Measurements from ENCODE around the gene PRR5L. TPM values are rescaled to one million over a fixed set of nuclear protein-coding genes. Genes with fewer than 3 reads are reported as not detected.

Gene PRR5L
- total and polyA plus RNA-seq, 7 donors, result 3.3 to 105 (median 11.9) TPM

- no peak for TF ChIP-seq POLR2A (IDR thresholded peaks at IDR 0.05)
- TF ChIP-seq POLR2AphosphoS5 (IDR thresholded peaks at IDR 0.05), result no peak
- no peak for TF ChIP-seq EP300 (IDR thresholded peaks at IDR 0.05)
- TF ChIP-seq, protein P1, sequence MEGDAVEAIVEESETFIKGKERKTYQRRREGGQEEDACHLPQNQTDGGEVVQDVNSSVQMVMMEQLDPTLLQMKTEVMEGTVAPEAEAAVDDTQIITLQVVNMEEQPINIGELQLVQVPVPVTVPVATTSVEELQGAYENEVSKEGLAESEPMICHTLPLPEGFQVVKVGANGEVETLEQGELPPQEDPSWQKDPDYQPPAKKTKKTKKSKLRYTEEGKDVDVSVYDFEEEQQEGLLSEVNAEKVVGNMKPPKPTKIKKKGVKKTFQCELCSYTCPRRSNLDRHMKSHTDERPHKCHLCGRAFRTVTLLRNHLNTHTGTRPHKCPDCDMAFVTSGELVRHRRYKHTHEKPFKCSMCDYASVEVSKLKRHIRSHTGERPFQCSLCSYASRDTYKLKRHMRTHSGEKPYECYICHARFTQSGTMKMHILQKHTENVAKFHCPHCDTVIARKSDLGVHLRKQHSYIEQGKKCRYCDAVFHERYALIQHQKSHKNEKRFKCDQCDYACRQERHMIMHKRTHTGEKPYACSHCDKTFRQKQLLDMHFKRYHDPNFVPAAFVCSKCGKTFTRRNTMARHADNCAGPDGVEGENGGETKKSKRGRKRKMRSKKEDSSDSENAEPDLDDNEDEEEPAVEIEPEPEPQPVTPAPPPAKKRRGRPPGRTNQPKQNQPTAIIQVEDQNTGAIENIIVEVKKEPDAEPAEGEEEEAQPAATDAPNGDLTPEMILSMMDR (IDR thresholded peaks at IDR 0.05), result no peak
- Histone ChIP-seq H3K27me3 (no peaks in the 10 kb centered on the region), H3K4me1 (no peaks in the 10 kb centered on the region), H3K36me3 (peaks cover 5 to 93% (median 41%) of the 10 kb centered on the region in 4 donors), H3K9me3 (no peaks in the 10 kb centered on the region), H3K27ac (no peak overlapping the region), H3K4me3 (no peak overlapping the region)
- DNase-seq, result no peak
- intact Hi-C loops (cut with DNase I), result loop anchor here (5.0 kb wide), 2 partner anchors 201 to 876 kb away; partner anchors contain the start of gene FJX1
Observed at GRCh38 chr11:36493332-36493731, 197.2 kb downstream of the PRR5L start.

DNA sequence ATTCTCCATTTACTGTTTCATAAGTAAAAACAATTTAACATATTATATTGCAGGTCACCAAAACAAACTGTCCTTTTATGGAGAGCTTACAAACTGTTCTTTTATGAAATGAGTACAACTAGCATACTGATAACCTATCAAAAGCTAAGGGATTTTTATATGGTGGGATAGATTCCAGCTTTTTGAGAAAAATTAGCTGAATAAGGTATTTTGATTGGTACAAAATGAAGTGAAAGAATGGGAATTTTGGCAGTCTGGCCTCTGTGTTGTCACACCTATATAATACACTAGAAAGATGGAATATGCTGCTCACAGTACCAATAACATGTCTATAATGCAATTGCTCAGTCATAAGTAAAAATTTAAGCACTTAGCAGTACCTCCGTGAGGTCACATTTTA lies 202.6 kb downstream of the PRR5L start:
- H3K4me1 ChIP-seq, result peaks cover 0 to 28% (median 13%) of the 10 kb centered on the region in 4 donors
- intact Hi-C loops (cut with DNase I), result no loop called here
- peaks cover 0 to 75% (median 29%) of the 10 kb centered on the region in 4 donors for H3K36me3 ChIP-seq
- H3K9me3 ChIP-seq, result no peaks in the 10 kb centered on the region
- TF ChIP-seq POLR2A (IDR thresholded peaks at IDR 0.05) (no peak), POLR2AphosphoS5 (IDR thresholded peaks at IDR 0.05) (no peak), EP300 (IDR thresholded peaks at IDR 0.05) (no peak)
- TF ChIP-seq, protein P1 (IDR thresholded peaks at IDR 0.05), result no peak
- WGBS, 2 donors, result 86 to 92% methylated on average over 1 of the region's 1 CpG
- H3K4me3 ChIP-seq, result no peak overlapping the region
- H3K27me3 ChIP-seq, result no peaks in the 10 kb centered on the region
- no peak overlapping the region for H3K27ac ChIP-seq
- DNase-seq, result no peak

DNA sequence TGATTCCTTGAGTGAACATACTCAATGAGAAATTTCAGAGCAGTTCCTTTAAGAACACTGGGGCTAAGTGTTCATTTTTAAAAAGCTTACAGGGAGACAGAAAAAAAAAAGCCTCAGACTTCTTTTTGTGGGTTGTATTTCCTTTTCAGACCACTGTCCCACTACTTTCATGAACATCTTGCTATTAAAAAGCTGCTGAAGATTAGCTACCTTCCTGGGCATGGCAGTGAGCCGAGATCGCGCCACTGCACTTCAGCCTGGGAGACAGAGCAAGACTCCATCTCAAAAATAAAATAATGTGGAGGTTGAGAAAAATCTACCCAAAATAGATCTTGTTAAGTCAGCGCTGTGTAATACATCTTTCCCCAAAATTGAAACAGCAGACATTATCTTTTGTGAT lies 203.2 kb downstream of the PRR5L start:
- peaks cover 0 to 69% (median 24%) of the 10 kb centered on the region in 4 donors for H3K36me3 ChIP-seq
- intact Hi-C loops (cut with DNase I), result no loop called here
- peaks cover 0 to 28% (median 13%) of the 10 kb centered on the region in 4 donors for H3K4me1 ChIP-seq
- H3K27ac ChIP-seq, result no peak overlapping the region
- no peaks in the 10 kb centered on the region for H3K27me3 ChIP-seq
- no peak for TF ChIP-seq POLR2A (IDR thresholded peaks at IDR 0.05)
- TF ChIP-seq POLR2AphosphoS5 (IDR thresholded peaks at IDR 0.05), result no peak
- TF ChIP-seq, protein P1 (IDR thresholded peaks at IDR 0.05), result no peak
- TF ChIP-seq EP300 (IDR thresholded peaks at IDR 0.05), result no peak
- no peaks in the 10 kb centered on the region for H3K9me3 ChIP-seq
- DNase-seq, result no peak
- 78 to 94% methylated on average over 4 of the region's 4 CpGs for WGBS, 2 donors
- H3K4me3 ChIP-seq, result no peak overlapping the region

GRCh38 chr11:36500315-36500721 lies 204.2 kb downstream of the PRR5L start:
- Histone ChIP-seq H3K27me3 (no peaks in the 10 kb centered on the region), H3K4me1 (peaks cover 0 to 28% (median 13%) of the 10 kb centered on the region in 4 donors), H3K4me3 (no peak overlapping the region), H3K36me3 (peaks cover 0 to 59% (median 23%) of the 10 kb centered on the region in 4 donors), H3K9me3 (no peaks in the 10 kb centered on the region), H3K27ac (peak overlapping the region in 2 of 4 donors; percentile 9 to 49)
- intact Hi-C loops (cut with DNase I), result no loop called here
- WGBS, 2 donors, result 25 to 62% methylated on average over 1 of the region's 1 CpG
- TF ChIP-seq EP300 (IDR thresholded peaks at IDR 0.05) (no peak), POLR2A (IDR thresholded peaks at IDR 0.05) (no peak), POLR2AphosphoS5 (IDR thresholded peaks at IDR 0.05) (no peak)
- TF ChIP-seq, protein P1 (IDR thresholded peaks at IDR 0.05), result no peak
- DNase-seq, result no peak

- Histone ChIP-seq H3K27me3 (no peaks in the 10 kb centered on the region), H3K27ac (peak overlapping the region in 1 of 4 donors; percentile 49), H3K36me3 (peaks cover 0 to 50% (median 14%) of the 10 kb centered on the region in 4 donors), H3K4me3 (no peak overlapping the region), H3K9me3 (no peaks in the 10 kb centered on the region), H3K4me1 (peaks cover 0 to 32% (median 14%) of the 10 kb centered on the region in 4 donors)
- intact Hi-C loops (cut with DNase I), result no loop called here
- DNase-seq, result no peak
- 91 to 93% methylated on average over 5 of the region's 5 CpGs for WGBS, 2 donors
- TF ChIP-seq, protein P1 (IDR thresholded peaks at IDR 0.05), result no peak
- TF ChIP-seq EP300 (IDR thresholded peaks at IDR 0.05), result no peak
- TF ChIP-seq POLR2AphosphoS5 (IDR thresholded peaks at IDR 0.05), result no peak
- no peak for TF ChIP-seq POLR2A (IDR thresholded peaks at IDR 0.05)
Observed at GRCh38 chr11:36501236-36501635, 205.1 kb downstream of the PRR5L start.

Measured in sigmoid colon (tissue), 7 donors.